AG04449 (cell line): ENCODE data around the gene SLC25A47.

ENCODE experiments used
- CTCF ChIA-PET: fragments of 350-600 bp; formaldehyde crosslinking; extraction: SDS; loops from one replicate; lab custom pipeline; 2021; ENCODE audit warnings: antibody characterized with exemption; lab: Yijun Ruan, JAX
- POLR2A ChIA-PET: fragments of 400-600, 350-600 bp; formaldehyde crosslinking; extraction: SDS; loops from one replicate; lab custom pipeline; 2020; ENCODE audit warnings: antibody characterized with exemption, inconsistent platforms; lab: Yijun Ruan, JAX
- DNase-seq: peaks from one replicate; pipeline ENCODE4 v3.0.0-alpha.2; 2010; ENCODE audit warnings: low read depth, low spot score
- H3K4me3 ChIP-seq: 2 replicates; pipeline ENCODE4 v1.5.1; 2011; ENCODE audit warnings: low read depth, mild to moderate bottlenecking, control low read depth, low read length
- TF ChIP-seq, protein P1 (sequence below): IDR thresholded peaks from one replicate; pipeline ENCODE4 v1.5.1; 2011; ENCODE audit warnings: mild to moderate bottlenecking, moderate library complexity, low read length, control low read depth, inconsistent platforms; ENCODE audit not compliant: insufficient read depth; ENCODE audit errors: missing control alignments

The SLC25A47 gene

DNA sequence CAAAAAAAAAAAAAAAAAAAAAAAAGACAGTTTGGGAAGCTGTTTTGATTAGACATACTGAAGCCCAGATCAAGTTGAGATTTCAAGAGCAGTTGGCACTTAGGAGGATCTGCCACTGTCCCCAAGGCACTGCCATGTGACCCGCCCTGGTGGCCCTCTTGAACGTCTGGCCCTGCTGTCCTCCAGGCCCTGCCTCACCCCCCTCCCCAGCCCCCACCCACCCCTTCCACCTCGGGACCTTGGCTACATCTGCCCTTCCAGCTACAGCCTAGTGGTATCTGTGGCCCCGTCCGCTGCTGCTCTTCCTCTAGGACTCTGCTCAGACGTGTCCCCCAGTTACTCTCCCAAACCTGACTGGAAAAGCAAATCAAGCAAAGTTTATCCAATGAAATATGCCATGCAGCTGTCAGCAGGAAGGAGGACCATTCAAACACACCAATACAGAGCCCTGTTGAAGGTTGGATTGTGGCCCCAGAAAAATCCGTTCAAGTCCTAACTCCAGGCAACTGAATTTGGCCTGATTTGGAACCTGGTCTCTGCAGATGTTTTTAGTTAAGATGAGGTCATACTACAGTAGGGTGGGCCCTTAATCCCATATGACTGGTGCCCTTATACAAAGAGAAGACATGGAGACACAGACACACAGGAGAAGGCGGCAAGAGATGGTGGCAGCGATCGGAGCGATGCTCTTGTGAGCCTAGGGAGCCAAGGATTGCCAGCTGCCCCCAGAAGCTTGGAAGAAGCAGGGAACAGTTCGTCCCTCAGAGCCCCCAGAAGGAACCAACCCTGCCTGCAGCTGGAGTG lies 34.6 kb upstream of the SLC25A47 start:
- H3K4me3 ChIP-seq, result no peak overlapping the region
- TF ChIP-seq, protein P1, sequence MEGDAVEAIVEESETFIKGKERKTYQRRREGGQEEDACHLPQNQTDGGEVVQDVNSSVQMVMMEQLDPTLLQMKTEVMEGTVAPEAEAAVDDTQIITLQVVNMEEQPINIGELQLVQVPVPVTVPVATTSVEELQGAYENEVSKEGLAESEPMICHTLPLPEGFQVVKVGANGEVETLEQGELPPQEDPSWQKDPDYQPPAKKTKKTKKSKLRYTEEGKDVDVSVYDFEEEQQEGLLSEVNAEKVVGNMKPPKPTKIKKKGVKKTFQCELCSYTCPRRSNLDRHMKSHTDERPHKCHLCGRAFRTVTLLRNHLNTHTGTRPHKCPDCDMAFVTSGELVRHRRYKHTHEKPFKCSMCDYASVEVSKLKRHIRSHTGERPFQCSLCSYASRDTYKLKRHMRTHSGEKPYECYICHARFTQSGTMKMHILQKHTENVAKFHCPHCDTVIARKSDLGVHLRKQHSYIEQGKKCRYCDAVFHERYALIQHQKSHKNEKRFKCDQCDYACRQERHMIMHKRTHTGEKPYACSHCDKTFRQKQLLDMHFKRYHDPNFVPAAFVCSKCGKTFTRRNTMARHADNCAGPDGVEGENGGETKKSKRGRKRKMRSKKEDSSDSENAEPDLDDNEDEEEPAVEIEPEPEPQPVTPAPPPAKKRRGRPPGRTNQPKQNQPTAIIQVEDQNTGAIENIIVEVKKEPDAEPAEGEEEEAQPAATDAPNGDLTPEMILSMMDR, result no peak
- no peak for DNase-seq
- CTCF ChIA-PET, result interaction anchor here (0.8 to 8.5 kb wide), 4 partner anchors 10 to 19 kb away, joined by 3 to 141 read pairs (median 6); no protein-coding TSS in a partner anchor
- POLR2A ChIA-PET, result no interaction called here

DNA sequence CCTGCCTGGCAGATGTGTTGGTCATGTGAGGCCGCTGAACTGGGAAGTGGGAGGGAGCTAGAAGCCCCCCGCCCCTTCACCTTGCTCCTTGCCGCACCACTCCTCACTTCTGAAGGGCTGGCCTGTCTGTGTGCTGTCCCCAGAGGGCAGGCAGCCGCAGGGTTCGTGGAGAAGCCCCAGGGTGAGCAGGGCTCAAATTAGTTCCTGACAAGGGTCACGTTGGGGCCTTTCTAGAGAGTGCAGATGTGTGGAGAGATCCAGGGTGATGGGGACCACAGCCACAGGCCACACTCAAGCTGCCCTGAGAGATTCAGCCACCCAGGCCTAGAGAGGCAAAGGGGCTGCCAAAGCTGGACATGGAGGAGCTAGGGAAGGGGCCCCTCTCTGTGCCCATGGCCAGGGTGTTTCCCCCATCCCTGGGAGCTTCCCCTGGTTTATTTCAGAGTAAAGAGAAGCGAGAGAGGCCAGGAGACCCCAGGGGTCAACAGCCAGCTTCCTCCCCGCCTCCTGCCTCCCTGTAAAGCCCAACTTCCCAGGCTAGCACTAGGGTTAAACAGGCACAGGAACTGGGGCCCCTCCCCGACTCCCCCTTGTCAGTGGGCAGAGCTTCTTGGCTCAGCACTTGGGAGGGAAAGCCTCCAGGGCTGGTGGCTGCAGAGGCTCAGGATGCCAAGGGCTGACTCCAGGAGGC lies 33.1 kb upstream of the SLC25A47 start:
- ChIA-PET CTCF (interaction anchor here (1.0 to 2.2 kb wide), 4 partner anchors 11 to 94 kb away, joined by 3 to 8 read pairs (median 6); no protein-coding TSS in a partner anchor), POLR2A (no interaction called here)
- TF ChIP-seq, protein P1, result no peak
- no peak for DNase-seq
- no peak overlapping the region for H3K4me3 ChIP-seq

DNA sequence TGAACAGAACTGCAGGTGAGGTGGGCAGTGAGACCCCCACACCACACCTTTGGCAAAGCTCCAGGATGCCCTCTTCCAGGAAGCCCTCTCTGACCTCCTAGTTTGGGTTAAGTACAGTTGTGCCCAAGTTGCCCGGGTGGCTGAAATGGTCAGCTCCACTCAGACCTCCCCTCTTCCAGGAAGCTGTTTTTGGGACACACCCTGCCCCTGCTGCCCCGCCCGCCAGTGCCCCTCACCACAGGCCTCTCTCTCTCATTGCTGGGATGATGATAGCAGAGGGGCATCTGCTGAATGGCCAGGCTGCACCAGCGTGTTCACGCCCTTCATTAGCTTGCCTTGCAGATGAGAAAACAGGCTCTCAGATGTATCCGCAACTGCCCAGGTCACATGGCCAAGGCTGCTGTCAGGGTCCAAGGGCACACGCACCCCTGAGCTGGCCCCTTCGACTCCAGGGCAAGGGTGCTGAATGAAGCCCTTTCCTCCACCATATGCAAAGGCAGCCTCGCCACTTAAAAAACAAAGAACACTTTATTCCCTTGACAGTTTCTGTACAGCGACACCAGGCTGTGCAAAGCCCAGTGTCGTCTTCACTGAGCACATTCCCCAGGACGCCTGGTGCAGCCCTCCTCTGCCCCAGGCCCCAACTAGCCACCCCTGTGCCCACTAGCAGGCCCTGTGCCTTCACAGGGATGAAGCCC lies 32.4 kb upstream of the SLC25A47 start:
- POLR2A ChIA-PET, result no interaction called here
- CTCF ChIA-PET, result interaction anchor here (1.0 to 2.2 kb wide), 4 partner anchors 12 to 94 kb away, joined by 3 to 8 read pairs (median 6); no protein-coding TSS in a partner anchor
- no peak for DNase-seq
- no peak overlapping the region for H3K4me3 ChIP-seq
- TF ChIP-seq, protein P1, result no peak

- no peak overlapping the region for H3K4me3 ChIP-seq
- no peak for DNase-seq
- POLR2A ChIA-PET, result no interaction called here
- TF ChIP-seq, protein P1, result no peak
- CTCF ChIA-PET, result interaction anchor here (2.2 to 14.1 kb wide), 3 partner anchors 7 to 12 kb away, joined by 8 to 141 read pairs (median 26); no protein-coding TSS in a partner anchor
These were observed 31.6 kb upstream of the SLC25A47 start for GRCh38 chr14:100291305-100292075.

- DNase-seq, result no peak
- POLR2A ChIA-PET, result no interaction called here
- TF ChIP-seq, protein P1, result no peak
- no peak overlapping the region for H3K4me3 ChIP-seq
- CTCF ChIA-PET, result interaction anchor here (4.2 to 14.1 kb wide), 2 partner anchors 8 to 11 kb away, joined by 26 to 141 read pairs; no protein-coding TSS in a partner anchor
These were observed 30.8 kb upstream of the SLC25A47 start for GRCh38 chr14:100292301-100292775.
